IPS-18c (cell line): Measurements from ENCODE around the gene TAF4.
"Not testable (repeated sequence)": the region's sequence is repeated elsewhere in the genome, so short reads cannot be mapped to it uniquely, and the experiment has no call there.

Source experiments
- H3K4me3 ChIP-seq: 2 replicates; pipeline ENCODE4 v1.7.0; 2013; ENCODE audit warnings: low read depth, mild to moderate bottlenecking, low read length, moderate library complexity; ENCODE audit not compliant: insufficient read depth
- H3K9me3 ChIP-seq: one replicate; pipeline ENCODE4 v1.6.1; 2013; ENCODE audit warnings: mild to moderate bottlenecking, low read length, moderate library complexity; ENCODE audit not compliant: control insufficient read depth, insufficient read depth

Gene TAF4

GRCh38 chr20:62006482-62006881 lies 59.2 kb downstream of the TAF4 start:
- Histone ChIP-seq H3K9me3 (no peaks in the 10 kb centered on the region), H3K4me3 (no peak overlapping the region)

GRCh38 chr20:62004614-62005013 lies 61.1 kb downstream of the TAF4 start:
- no peaks in the 10 kb centered on the region for H3K9me3 ChIP-seq
- no peak overlapping the region for H3K4me3 ChIP-seq

GRCh38 chr20:62003567-62004405 lies 61.9 kb downstream of the TAF4 start:
- Histone ChIP-seq H3K4me3 (no peak overlapping the region), H3K9me3 (no peaks in the 10 kb centered on the region)

- Histone ChIP-seq H3K9me3 (no peaks in the 10 kb centered on the region), H3K4me3 (no peak overlapping the region)
Observed at GRCh38 chr20:62002882-62003480, 62.7 kb downstream of the TAF4 start.

- no peak overlapping the region for H3K4me3 ChIP-seq
- no peaks in the 10 kb centered on the region for H3K9me3 ChIP-seq
Observed at GRCh38 chr20:62001178-62001715, 64.4 kb downstream of the TAF4 start.

GRCh38 chr20:61998343-61999121 lies 67.1 kb downstream of the TAF4 start:
- Histone ChIP-seq H3K9me3 (no peaks in the 10 kb centered on the region), H3K4me3 (no peak overlapping the region)

- no peaks in the 10 kb centered on the region for H3K9me3 ChIP-seq
- no peak overlapping the region for H3K4me3 ChIP-seq
Observed at GRCh38 chr20:61997891-61998290, 67.8 kb downstream of the TAF4 start.

GRCh38 chr20:61997372-61997771 lies 68.3 kb downstream of the TAF4 start:
- Histone ChIP-seq H3K4me3 (no peak overlapping the region), H3K9me3 (no peaks in the 10 kb centered on the region)

GRCh38 chr20:61994546-61994945 lies 71.1 kb downstream of the TAF4 start:
- H3K4me3 ChIP-seq: no peak overlapping the region
- no peaks in the 10 kb centered on the region for H3K9me3 ChIP-seq

- no peak overlapping the region for H3K4me3 ChIP-seq
- no peaks in the 10 kb centered on the region for H3K9me3 ChIP-seq
Observed at GRCh38 chr20:61993058-61993457, 72.6 kb downstream of the TAF4 start.

- Histone ChIP-seq H3K4me3 (no peak overlapping the region), H3K9me3 (no peaks in the 10 kb centered on the region)
Observed at GRCh38 chr20:61991476-61991875, 74.2 kb downstream of the TAF4 start.

GRCh38 chr20:61990484-61990883 lies 75.2 kb downstream of the TAF4 start:
- Histone ChIP-seq H3K4me3 (no peak overlapping the region), H3K9me3 (no peaks in the 10 kb centered on the region)

- no peak overlapping the region for H3K4me3 ChIP-seq
- H3K9me3 ChIP-seq: no peaks in the 10 kb centered on the region
Observed at GRCh38 chr20:61989741-61990140, 75.9 kb downstream of the TAF4 start.

- Histone ChIP-seq H3K9me3 (no peaks in the 10 kb centered on the region), H3K4me3 (no peak overlapping the region)
Observed at GRCh38 chr20:61988665-61989064, 77.0 kb downstream of the TAF4 start.

GRCh38 chr20:61986762-61987321 lies 78.8 kb downstream of the TAF4 start:
- H3K9me3 ChIP-seq: no peaks in the 10 kb centered on the region
- H3K4me3 ChIP-seq: no peak overlapping the region

- Histone ChIP-seq H3K9me3 (no peaks in the 10 kb centered on the region), H3K4me3 (no peak overlapping the region)
Observed at GRCh38 chr20:61985096-61985495, 80.6 kb downstream of the TAF4 start.

- not testable (repeated sequence) for H3K4me3 ChIP-seq, H3K9me3 ChIP-seq
Observed at GRCh38 chr20:61984431-61984830, 81.2 kb downstream of the TAF4 start.
